ENCODE results near the gene RADIL.

RADIL gene

DNA sequence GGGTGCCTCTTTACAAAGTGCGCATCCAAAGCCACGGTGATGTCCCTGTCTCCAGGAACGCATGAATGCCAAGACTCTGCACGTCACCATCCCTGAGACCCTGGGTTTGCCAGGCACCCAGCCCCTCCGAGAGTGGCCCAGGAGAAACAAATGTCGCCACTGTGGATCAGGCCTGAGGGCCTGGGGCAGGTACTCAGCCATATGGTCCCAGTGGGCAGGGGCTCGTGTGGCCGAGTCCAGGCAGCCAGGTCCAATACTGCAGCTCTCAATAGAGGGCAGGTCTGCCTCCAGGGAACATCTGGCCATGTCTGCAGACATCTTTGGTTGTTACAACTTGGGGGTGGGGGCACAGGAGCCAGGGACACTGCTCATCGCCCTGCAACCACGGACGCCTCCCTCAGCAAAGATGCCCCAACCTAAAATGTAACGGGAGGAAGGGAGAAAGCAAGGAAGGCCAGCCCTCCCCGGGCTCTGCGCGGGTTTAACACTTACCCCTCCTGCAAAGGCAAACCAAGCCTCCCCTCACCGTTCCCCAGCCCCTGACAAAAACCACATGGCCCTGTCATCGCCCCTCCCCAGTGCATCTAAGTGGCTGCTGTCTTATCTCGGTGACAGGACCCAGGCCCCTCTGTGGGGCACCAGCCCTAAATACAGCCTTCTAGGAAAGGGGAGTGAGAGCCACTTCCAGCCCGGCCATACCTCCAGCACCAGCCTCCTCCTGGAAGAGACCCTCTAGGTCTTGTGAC lies 11.4 kb downstream of the RADIL start:
- H3K4me3 ChIP-seq (replicated peaks; ENCODE audit: low read depth, low read length) = no peak overlapping the region
- no peaks in the 10 kb centered on the region for H3K36me3 ChIP-seq (ENCODE audit: control insufficient read depth, insufficient read depth, low read length)
- H3K27me3 ChIP-seq (replicated peaks; ENCODE audit: control insufficient read depth, insufficient read depth, low read length) = no peaks in the 10 kb centered on the region
- no peak for DNase-seq (ENCODE audit: extremely low read depth, insufficient read length)
- no peak for TF ChIP-seq CTCF (IDR thresholded peaks at IDR 0.05; ENCODE audit: insufficient read depth, low read length, poor library complexity, severe bottlenecking)

DNA sequence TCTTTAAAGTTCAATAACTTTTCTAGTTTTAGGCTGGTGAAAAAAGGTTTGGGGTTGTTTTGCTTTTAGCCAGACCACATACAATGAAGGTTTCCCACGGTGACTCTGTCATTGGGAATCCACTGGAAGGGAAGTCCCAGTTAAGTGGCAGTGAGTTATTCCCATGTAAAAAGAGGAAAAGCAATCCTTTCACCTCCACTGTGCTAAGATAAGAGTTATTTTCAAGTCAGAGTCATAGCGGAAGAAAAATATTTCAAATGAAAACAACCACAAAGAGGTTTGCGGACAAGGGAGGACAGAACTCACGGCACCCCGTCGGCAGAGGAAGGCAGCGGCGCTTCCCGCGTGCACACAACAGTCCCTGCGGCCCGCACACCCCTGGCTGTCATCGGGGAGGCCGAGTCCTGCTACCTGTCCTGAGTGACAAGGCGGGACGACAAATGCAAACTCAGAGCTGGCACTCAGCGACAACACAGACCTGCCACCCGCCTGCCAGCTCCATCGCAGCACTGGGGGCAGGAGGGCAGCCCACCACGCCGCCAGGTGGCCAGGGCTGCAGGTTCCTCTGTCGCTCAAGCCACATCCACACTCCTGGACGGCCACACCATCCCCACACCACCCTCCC lies 12.3 kb downstream of the RADIL start:
- no peak for DNase-seq (ENCODE audit: extremely low read depth, insufficient read length)
- H3K36me3 ChIP-seq (ENCODE audit: control insufficient read depth, insufficient read depth, low read length) = no peaks in the 10 kb centered on the region
- H3K4me3 ChIP-seq (replicated peaks; ENCODE audit: low read depth, low read length) = no peak overlapping the region
- H3K27me3 ChIP-seq (replicated peaks; ENCODE audit: control insufficient read depth, insufficient read depth, low read length) = no peaks in the 10 kb centered on the region
- no peak for TF ChIP-seq CTCF (IDR thresholded peaks at IDR 0.05; ENCODE audit: insufficient read depth, low read length, poor library complexity, severe bottlenecking)

GRCh38 chr7:4868493-4868892 lies 15.0 kb downstream of the RADIL start:
- Histone ChIP-seq H3K4me3 (replicated peaks; ENCODE audit: low read depth, low read length) (no peak overlapping the region), H3K27me3 (replicated peaks; ENCODE audit: control insufficient read depth, insufficient read depth, low read length) (no peaks in the 10 kb centered on the region), H3K36me3 (ENCODE audit: control insufficient read depth, insufficient read depth, low read length) (no peaks in the 10 kb centered on the region)
- TF ChIP-seq CTCF (IDR thresholded peaks at IDR 0.05; ENCODE audit: insufficient read depth, low read length, poor library complexity, severe bottlenecking) = no peak
- DNase-seq (ENCODE audit: extremely low read depth, insufficient read length) = no peak

- DNase-seq (ENCODE audit: extremely low read depth, insufficient read length) = no peak
- Histone ChIP-seq H3K27me3 (replicated peaks; ENCODE audit: control insufficient read depth, insufficient read depth, low read length) (no peaks in the 10 kb centered on the region), H3K36me3 (ENCODE audit: control insufficient read depth, insufficient read depth, low read length) (no peaks in the 10 kb centered on the region), H3K4me3 (replicated peaks; ENCODE audit: low read depth, low read length) (no peak overlapping the region)
- TF ChIP-seq CTCF (IDR thresholded peaks at IDR 0.05; ENCODE audit: insufficient read depth, low read length, poor library complexity, severe bottlenecking) = no peak
These were observed 16.7 kb downstream of the RADIL start for GRCh38 chr7:4866528-4867496.

DNA sequence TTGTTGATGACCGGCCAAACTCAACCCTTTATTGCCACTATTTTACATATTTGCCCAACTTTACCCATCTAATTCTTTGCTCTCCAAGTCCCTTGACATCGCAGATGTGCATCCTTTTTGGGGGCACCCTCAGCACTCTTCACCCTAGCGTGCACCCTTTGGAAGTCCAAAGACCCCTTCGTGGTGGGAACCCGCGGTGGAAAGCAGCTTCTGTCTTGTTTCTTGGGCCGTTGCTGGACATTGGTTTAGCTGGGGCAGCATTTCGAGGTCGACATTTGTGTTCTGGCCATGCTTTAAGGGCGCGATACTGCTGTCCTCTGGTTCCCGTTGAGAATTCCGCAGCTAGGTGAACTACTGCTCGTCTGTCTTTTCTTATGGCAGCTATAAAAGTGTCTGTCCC lies 21.4 kb downstream of the RADIL start:
- H3K36me3 ChIP-seq (ENCODE audit: control insufficient read depth, insufficient read depth, low read length) = no peaks in the 10 kb centered on the region
- no peak for TF ChIP-seq CTCF (IDR thresholded peaks at IDR 0.05; ENCODE audit: insufficient read depth, low read length, poor library complexity, severe bottlenecking)
- H3K4me3 ChIP-seq (replicated peaks; ENCODE audit: low read depth, low read length) = no peak overlapping the region
- H3K27me3 ChIP-seq (replicated peaks; ENCODE audit: control insufficient read depth, insufficient read depth, low read length) = no peaks in the 10 kb centered on the region
- DNase-seq (ENCODE audit: extremely low read depth, insufficient read length) = no peak

Measured in GM06990 (cell line).